Activated CD8-positive, alpha-beta memory T cell treated with anti-CD3 and anti-CD28 coated beads for 48 hours (primary cell): Measurements from ENCODE around the gene MPPED1.

Source experiments
- DNase-seq, 3 experiments: peaks; one replicate each; pipeline ENCODE4 v3.0.0-alpha.2; 2020; ENCODE audit warnings: low read depth in 2 of 3, low spot score in 2 of 3

The MPPED1 gene

DNA sequence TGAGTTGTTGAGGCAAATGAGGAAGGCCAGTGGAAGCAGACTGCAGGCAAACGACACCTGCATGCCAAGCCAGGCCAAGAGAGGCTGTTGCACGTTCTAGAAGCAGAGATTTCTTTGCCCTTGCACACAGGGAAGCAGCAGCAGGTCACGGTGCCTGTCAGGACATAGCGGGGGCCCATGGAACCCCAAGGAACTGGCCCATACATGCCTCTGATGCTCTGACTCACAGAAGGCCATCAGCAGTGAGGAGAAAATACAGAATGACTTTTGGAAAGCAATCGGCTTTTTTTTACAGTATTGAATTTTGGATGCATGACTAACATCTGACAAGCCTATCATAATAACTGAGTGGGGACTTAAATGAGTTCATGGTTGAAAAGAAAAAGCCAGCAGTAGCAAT, 123.9 kb downstream of the MPPED1 start:
- DNase-seq = no peak

DNA sequence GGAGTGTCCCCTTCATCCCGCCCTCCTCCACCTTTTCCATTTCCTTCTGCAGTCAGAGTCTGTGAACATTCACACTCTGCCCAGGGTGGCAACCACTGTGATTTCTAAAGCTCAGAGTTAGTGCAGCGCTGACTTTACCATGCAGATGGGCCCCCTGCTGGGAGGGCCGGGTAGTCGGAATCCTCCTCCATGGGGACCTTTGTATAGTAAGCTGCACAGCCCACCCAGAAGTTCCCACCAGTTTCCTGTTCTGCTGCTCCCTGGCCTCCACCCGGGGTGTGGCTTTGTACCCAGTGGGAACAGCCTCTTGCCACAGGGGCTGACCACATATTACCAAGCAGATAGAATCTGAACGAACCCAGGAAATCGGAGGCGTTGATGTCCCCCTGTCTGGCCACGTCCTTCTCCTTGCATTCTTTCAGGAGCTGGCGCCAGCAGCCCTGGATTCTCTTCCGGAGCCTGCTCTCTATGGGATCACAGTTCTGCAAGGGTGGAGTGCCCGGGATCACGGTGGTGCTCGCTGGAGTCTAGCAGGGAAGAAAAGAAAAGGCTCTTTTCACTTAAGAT, 125.3 kb downstream of the MPPED1 start:
- DNase-seq = no peak

DNA sequence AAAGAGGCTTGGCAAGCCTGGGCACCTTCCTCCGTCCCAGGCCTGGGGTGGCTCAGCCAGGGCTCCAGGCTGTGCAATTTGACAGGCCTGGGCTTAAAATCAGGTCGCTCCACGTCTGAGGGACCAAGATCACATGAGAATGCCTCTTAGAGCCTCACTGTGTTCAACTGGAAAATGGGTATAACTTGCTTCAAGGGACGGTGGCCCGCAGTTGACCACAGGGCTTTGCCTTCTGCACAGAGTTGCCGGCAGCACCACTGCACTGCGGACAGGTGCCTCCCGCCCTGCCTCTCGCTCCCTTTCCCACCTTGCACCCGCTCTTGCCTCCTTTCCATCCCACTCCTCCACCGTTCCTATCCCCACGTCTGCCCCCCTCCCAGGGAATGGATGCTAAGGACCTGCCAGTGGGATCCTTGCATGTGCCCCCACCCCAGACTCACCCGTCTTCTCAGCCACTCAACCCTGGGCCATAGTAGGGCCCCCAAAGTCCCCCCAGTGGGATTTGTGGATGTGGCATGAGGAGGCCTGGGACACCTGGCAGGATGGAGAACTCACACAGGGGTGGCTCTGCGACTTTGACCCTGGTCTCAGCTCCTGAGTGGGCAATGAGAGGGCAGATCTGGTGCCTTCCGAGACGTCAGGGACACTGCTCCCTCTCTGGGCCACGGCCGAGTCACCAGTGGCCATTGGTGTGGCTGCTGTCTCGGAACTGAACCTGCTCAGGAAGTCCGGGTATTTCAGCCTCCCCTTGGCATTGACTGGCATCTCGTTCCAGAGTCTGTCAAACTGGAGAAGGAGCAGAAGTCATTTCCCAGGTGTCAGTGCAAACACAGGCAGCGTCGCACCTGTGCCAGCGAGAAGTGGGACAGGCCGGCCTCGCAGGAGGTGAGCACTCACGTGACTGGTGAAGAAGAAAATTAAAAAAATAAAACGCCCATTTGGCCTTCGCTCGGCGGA, 128.0 kb downstream of the MPPED1 start:
- no peak for DNase-seq

DNA sequence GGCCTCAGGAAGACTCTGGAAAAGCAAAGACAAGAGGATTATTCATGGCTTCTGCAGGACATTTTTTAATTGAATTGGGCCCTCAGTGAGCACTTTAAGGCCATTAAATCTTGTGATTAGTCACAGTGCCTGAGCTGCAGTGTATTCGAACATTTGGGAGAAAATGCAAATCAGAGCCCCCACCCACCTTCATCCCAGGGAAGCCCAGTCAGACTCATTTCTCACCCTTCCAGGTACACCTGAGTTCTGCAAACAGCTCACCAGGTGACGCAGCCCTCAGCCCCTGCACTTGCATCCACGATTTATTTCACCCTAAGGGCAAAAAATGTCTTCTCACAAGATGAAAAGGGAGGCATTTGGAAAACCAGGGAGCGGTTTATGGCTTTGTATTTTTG, 128.7 kb downstream of the MPPED1 start:
- no peak for DNase-seq

DNA sequence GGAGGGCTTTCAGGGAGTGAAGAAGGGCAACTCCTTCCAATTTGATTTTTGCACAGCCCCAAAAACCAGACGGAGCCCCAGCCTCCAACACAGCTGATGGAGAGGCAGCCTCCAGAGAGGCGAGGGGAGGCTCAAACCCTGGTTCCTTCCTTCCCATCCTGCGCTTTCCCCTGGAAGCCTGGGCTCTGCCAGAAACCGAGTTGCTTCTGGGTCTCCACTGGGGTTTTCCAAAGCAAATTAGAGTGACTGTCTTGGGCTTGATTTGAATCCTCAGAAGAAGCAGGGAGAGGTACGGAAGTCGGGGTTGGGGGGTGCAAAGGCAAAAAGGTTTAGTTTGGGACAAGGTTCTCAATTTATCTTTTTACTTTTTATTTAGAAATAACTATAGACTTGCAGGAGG, 129.2 kb downstream of the MPPED1 start:
- DNase-seq = no peak

DNA sequence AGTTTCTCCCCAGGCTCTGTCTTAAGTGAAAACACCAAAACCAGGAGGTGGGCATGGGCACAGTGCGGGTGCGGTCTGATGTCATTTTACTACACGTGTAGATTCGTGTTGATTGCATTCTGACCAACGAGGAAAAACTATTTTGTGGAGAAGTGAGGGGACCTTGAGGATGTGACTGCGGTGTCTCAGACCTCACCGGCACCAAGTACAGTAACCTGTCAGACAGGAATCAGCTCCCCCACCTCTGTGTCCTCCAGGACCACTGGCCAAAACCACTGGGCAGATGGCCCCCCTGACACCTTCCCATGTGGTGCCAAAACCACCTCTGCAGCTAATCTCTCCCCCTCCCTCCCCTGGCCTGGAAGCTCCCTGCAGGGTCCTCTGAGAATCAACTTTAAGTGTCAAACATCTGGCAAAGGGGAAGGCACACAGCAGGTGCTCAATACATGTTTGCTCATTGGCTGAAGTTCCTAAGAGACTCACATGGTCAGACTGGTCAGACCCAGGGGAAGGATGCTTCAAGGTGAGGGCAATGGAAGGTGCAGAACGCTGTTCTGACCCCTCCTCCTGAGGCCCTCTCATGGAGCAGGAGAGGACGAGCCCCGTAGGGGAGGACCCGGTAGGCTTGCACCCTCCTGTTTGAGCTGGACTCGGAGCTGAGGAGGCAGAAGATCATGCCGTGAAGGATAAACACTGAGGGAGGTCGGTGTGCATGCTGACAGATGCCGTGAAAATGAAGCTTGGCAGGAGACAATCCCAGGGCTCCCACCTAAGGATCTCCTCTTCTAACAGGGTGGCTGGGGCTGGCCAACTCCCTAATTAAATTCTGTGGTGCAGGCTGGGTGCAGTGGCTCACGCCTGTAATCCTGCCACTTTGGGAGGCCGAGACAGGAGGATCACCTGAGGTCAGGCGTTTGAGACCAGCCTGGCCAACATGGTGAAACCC, 129.9 kb downstream of the MPPED1 start:
- DNase-seq = no peak

DNA sequence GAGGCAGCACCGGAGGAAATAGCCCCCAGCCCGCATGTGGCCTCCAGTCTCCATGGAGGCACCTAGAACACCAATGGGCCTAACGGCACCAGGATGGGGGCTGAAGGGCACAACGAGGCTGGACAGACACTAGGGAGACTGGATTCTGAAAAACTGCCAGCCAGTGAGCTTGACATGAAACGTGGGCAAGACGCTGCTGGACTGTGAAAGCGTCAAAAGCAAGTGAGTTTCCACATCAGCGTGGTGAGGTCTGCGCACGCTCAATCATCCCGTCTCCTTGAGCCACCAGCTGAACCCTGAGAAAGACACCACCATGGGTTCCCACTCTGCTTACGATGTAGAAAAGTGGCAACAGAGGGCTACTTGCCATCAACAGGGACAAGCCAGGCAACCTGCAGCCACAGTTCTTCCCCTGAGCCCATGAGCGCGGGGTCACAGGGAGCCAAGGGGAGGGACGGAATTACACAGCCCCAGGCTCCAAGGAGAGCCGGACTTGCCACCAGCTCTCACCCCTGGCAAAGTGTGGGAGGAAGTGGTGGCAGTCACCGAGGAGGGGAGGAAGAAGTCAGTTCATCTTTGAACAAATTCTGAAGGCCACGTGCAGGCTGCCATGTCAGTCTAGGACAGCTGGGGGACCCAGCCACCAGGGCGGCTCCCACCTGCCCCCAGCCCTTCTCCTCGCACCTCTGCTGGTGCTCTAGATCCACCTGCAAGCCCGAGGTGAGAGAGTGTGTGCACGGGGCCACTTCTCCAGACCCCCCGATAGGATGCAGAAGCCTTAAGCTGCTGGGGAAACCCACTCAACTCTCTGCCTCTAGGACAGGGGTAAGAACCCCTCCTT, 131.1 kb downstream of the MPPED1 start:
- DNase-seq = no peak

DNA sequence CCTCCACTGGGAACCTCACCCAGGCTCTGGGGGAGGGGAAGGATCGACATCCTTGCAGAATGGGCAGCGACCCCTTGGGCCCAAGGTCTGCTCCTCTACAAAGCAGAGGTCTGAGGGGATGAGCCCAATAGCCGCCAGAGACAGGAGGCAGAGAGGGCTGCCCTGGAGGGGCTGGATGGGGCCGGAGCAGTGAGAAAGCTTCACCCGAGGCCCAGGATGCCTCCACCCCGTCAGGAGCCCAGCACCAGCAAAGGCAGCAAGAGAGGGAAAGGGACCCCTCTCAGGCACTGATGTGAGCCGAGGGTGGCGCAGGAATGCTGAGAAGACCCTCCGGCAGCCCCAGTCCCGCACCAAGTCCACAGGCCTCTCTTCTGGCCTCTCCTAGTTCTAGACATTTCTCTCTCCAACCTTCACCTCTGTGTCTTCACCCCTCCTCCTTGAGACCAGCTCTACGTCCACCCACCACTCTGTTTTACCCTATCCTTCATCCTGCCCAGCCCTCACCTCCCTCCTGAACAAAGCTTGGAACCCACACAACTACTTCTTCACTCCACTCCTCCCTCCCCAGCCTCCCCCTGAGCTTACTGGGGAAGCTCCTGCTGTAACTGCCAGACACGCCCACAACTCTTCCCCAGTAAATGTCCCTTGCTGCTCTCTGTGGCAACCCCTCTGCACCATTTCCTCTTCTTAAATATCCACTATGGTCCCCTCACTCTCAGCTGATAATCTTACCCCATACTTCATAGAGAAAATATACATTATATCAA, 131.9 kb downstream of the MPPED1 start:
- no peak for DNase-seq

DNA sequence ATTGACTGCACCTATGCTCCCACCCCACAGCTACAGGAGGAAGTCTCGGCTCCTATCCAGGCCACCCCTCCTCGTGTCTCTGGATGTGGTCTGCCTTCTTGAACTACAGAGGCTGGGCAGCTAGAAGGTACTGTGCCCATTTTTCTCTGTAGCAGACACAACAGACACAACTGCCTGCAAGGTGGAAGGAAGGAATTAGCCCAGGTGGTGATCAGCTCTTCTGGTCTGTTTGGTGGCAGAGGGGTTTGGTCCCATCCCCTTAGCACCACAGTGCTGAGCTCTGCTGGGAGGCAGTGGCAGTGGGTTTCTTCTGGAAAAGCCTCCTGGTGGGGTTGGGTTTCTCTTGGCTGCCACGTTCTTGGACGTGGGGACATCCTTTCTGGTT, 132.5 kb downstream of the MPPED1 start:
- DNase-seq = no peak

DNA sequence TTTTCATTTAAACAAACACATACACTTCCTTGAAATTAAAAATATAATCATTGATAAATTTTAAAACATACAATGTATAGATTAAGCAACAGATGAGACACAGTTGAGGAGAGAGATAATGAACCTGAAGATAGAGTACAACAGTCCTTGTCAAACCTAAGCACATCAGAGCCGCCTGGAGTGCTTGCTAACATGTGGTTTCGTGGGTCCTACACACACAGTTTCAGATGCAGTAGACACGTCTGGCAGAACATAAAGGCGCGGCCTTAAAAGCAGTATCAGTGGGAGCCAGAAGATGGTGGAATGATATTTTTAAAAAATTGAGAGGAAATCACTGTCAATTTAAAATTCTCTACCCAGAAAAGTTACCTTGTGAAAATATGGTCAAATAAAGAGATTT, 134.4 kb downstream of the MPPED1 start:
- no peak for DNase-seq

DNA sequence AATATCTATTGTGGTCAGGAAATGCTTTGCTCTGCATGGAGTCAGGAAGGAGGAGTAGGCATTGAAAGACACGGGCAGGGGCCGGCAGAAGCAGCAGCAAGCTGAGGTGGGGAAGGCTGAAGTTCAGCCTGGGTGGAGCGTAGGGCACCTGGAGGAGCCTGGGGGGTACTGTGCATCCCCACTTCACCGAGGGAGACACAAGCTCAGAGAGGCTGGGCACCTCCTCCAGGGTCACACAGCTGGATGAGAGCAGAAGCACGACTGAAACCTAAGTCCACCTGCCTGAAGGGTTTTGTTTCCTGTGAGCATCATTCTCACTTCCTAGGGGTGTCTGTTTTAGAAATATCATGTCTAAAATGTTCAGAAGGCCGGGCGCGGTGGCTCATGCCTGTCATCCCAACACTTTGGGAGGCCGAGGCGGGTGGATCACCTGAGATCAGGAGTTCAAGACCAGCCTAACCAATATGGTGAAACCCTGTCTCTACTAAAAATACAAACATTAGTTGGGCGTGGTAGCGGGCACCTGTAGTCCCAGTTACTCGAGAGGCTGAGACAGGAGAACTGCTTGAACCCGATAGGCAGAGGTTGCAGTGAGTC, 138.3 kb downstream of the MPPED1 start:
- no peak for DNase-seq

DNA sequence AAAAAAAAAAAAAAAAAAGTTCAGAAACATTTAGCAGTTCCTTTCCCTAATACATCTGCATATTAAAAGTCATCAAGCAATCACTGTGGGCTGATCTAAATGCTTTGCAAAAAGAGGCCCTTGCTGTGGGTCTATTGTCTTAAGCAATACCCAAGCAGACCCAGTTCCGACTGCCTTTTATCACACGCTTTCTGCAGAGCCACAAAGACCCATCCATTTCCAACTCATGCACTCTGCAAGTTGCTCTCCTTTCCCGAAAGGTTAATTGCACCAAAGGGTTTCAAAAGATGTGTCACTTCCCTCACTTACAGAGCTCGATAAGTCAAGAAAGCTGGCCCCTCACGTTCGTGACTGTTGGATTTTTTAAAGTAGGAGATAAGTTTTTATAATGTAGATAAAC, 138.9 kb downstream of the MPPED1 start:
- no peak for DNase-seq

DNA sequence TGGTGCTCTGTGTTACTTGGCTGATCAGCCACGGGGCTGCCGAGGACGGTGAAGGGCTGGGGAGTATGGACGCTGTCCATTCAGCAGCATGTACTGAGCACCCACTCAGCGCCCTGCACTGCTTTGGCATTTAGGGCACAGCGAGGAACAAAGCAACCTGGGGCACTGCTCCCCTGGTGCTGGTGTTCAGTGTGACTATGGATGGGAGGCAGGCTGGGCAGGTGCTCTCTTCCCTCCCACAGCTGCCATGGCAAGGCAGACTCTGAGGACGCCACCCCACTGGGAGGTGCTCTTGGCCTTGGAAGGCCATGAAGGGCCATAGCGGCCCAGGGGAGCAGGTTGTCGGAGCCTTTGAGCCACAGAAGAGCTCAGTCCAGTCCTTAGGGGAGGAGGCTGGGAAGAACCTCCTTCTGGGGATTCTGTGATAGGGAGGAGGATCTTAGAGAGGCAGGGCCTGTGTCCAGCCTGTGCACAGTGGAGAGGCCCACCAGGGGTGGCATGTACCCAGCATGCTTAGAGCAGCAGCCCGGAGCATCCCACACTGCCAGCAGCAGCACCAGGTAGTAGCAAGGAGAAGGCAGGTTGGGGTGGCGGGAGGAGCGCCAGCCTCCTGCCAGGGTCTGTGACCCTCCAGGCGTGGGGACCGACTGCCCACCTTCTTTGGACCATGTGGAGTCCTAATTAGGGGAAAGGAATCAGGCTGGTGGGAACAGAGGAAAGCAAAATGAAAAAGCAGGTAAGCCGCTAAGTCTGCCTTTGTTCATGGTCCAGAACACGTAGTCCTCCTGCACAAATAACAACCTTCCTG, 141.8 kb downstream of the MPPED1 start:
- no peak for DNase-seq

DNA sequence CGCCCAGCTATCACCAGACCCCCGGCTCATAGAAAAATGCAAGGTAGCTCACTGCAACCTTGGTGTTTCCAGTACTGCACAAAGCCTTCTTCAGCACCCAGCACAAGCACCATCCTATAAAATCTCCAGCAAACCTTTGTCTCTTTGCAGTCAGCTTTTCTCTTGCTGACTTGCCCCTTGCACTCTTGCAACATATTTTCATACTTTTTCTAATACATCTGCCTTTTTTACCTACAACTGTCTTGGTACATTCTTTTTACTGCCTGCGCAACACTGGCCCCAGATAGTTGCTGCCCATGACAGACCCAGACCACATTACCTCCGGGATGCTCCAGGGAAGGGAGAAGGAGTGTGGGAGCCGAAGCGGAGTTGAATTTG, 142.4 kb downstream of the MPPED1 start:
- DNase-seq = no peak

DNA sequence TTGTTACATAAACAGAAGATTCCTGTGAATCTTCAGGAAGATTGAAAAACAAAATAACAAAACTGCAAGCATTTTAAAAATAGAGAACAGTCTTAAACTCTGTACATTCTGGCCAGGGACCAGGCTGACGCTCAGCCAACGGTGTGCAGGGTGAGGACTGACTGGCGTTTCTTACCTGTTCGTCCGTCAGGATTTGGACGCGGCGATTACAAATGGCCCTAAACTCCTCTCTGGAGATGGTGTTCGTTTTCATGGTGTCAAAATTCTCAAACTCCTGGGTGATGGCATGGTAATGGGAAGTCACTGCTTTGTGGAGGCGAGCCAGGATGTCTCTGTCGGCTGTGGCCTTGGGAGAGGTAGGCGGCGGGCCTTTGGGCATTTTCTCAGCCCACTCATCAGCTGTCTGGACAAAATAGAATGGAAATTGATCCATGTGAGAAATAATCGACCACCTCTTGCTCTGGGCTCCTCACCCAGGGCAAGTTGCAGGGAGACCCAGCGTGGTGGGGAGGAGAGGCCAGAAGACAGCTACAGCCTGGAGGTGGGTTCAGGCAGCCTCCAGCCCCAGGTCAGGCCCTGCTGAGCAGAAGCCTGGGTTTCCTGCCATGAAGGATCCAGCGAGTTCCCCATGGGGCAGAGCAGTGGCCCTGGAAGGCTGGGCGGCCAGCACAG, 143.0 kb downstream of the MPPED1 start:
- no peak for DNase-seq

DNA sequence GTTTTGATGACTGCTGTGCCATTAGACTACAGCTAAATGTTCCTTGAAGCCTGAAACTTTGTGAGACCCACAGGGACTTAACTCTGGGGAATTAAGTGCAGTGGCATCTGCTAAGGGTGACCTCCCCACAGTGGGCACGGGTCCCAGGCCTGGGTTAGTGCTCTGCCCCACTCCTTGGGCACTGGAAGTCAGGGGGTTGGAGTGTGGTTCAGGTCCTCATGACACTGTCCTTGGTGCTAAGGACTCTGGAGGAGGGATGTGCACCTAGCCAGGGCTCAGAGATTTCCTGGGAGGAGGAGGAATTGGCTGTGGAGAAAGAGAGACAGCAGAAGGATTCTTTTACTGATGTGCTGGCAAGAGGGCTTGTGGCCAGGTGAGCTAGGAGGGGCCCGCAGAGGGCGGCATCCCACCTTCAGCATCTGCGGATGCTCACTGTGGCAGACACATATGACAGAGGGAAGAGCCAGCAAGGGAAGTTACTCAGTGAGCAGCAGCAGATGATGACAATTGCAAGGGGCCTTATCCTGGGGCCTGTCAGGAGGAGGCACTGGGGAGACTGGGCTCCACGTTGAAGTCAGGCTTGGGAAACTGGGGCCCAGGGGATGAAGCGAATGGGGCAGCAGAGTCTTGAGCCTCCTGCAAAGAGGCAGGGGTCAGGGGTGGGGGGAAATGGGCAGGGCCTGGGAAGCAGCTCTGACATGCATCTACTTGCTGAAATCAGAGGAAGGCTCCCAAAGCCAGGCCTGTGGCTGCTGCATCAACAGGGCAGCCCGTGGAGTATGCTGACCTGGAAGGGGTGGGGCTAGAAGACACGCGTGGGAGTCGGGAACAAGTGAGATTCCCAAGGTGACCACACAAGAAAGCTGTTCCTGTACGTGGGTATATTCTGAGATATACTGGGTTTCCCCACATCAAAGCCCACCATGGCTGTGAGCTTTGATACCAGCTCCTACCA, 144.0 kb downstream of the MPPED1 start:
- DNase-seq = no peak
